ENCODE measurements around the gene ARHGEF10L.
A peak's percentile ranks its signal among the peaks of the same experiment; 100 is the strongest.

The ARHGEF10L gene

DNA sequence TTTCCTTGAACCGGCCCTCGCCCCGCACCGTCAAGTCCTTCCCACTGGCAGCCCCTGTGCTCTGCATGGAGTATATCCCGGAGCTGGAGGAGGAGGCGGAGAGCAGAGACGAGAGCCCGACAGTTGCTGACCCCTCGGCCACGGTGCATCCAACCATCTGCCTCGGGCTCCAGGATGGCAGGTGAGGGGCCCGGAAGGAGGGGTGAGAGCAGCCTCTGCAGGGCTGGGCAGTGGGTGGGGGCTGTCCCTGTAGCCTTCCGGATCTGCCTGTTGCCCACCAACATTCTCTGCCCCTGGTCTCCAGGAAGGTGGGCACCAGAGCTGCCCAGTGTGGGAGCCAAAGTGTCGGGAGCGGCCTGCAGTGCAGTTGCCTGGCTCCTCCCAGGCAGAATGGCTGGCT, 116.4 kb downstream of the ARHGEF10L start:
- TF ChIP-seq CTCF (IDR thresholded peaks at IDR 0.05; ENCODE audit: low read depth, low read length, missing control alignments): no peak
- Histone ChIP-seq H3K4me3 (ENCODE audit: low read depth, low read length) (no peak overlapping the region), H3K27me3 (replicated peaks) (no peaks in the 10 kb centered on the region), H3K36me3 (replicated peaks) (no peaks in the 10 kb centered on the region), H3K27ac (no peak overlapping the region)
- in situ Hi-C loops (cut with HindIII; ENCODE audit: low pct_ligation_motif_present, low sequenced_read_pairs): no loop called here
- DNase-seq: no peak

DNA sequence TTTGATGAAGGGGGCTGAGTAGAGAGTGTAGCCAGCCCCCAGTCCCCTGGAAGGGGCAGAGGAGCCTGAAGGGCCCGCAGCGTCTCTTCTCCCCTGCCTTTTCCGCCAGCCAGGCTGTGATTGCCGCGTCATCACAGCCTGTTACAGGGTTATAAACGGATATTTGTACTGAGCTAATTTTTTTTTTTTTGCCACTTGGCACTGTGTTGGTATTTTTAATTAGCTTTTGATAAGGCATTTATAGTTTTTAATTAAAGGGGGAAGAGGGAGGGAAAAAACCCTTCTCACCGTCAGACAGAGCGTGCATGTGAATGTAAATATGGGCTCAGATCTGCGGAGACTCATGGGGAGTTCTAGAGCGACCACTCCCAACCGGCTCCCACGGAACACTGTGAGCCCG, 117.9 kb downstream of the ARHGEF10L start:
- H3K27me3 ChIP-seq (replicated peaks): no peaks in the 10 kb centered on the region
- DNase-seq: no peak
- H3K27ac ChIP-seq: no peak overlapping the region
- no peaks in the 10 kb centered on the region for H3K36me3 ChIP-seq (replicated peaks)
- no peak overlapping the region for H3K4me3 ChIP-seq (ENCODE audit: low read depth, low read length)
- TF ChIP-seq CTCF (IDR thresholded peaks at IDR 0.05; ENCODE audit: low read depth, low read length, missing control alignments): no peak
- in situ Hi-C loops (cut with HindIII; ENCODE audit: low pct_ligation_motif_present, low sequenced_read_pairs): no loop called here

DNA sequence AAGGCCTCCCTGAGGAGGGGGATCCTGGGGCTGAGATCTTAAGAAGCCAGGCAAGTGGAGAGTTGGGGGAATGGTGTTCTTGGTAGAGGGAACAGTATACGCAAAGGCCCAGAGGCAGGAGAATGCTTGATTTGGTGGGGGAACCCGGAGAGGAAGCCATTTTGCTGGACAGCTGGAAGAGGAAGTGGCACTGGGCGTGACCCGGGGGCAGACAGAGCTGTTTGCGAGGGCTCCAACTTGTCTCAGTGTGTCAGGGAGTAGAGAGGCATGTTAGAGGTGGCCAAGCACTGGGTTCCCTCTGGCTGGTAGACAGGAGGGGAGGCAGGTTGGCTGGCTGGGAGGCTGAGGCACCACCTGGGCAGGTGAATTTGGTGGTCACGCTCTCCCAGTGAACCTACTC, 119.3 kb downstream of the ARHGEF10L start:
- no peak for TF ChIP-seq CTCF (IDR thresholded peaks at IDR 0.05; ENCODE audit: low read depth, low read length, missing control alignments)
- H3K27ac ChIP-seq: no peak overlapping the region
- in situ Hi-C loops (cut with HindIII; ENCODE audit: low pct_ligation_motif_present, low sequenced_read_pairs): no loop called here
- H3K4me3 ChIP-seq (ENCODE audit: low read depth, low read length): no peak overlapping the region
- no peaks in the 10 kb centered on the region for H3K36me3 ChIP-seq (replicated peaks)
- no peaks in the 10 kb centered on the region for H3K27me3 ChIP-seq (replicated peaks)
- DNase-seq: no peak

GRCh38 chr1:17661546-17662157, 122.2 kb downstream of the ARHGEF10L start:
- Histone ChIP-seq H3K27me3 (replicated peaks) (no peaks in the 10 kb centered on the region), H3K27ac (no peak overlapping the region), H3K36me3 (replicated peaks) (no peaks in the 10 kb centered on the region), H3K4me3 (ENCODE audit: low read depth, low read length) (no peak overlapping the region)
- peak; percentile 90 for TF ChIP-seq CTCF (IDR thresholded peaks at IDR 0.05; ENCODE audit: low read depth, low read length, missing control alignments)
- in situ Hi-C loops (cut with HindIII; ENCODE audit: low pct_ligation_motif_present, low sequenced_read_pairs): no loop called here
- peak; percentile 64 for DNase-seq

GRCh38 chr1:17662296-17662695, 122.8 kb downstream of the ARHGEF10L start:
- no peak overlapping the region for H3K4me3 ChIP-seq (ENCODE audit: low read depth, low read length)
- no peak for TF ChIP-seq CTCF (IDR thresholded peaks at IDR 0.05; ENCODE audit: low read depth, low read length, missing control alignments)
- no peaks in the 10 kb centered on the region for H3K27me3 ChIP-seq (replicated peaks)
- DNase-seq: no peak
- no peaks in the 10 kb centered on the region for H3K36me3 ChIP-seq (replicated peaks)
- in situ Hi-C loops (cut with HindIII; ENCODE audit: low pct_ligation_motif_present, low sequenced_read_pairs): no loop called here
- H3K27ac ChIP-seq: no peak overlapping the region

GRCh38 chr1:17662786-17663185, 123.3 kb downstream of the ARHGEF10L start:
- in situ Hi-C loops (cut with HindIII; ENCODE audit: low pct_ligation_motif_present, low sequenced_read_pairs): no loop called here
- Histone ChIP-seq H3K27ac (no peak overlapping the region), H3K36me3 (replicated peaks) (no peaks in the 10 kb centered on the region), H3K27me3 (replicated peaks) (no peaks in the 10 kb centered on the region), H3K4me3 (ENCODE audit: low read depth, low read length) (no peak overlapping the region)
- DNase-seq: no peak
- TF ChIP-seq CTCF (IDR thresholded peaks at IDR 0.05; ENCODE audit: low read depth, low read length, missing control alignments): no peak
